K562 (cell line): ENCODE measurements around the gene RNU6-7. TPM values are rescaled to one million over a fixed set of nuclear protein-coding genes. Genes with fewer than 3 reads are reported as not detected.

Experiments used
- ATF7 ChIP-seq: fragments of 450-650 bp; IDR thresholded peaks from 2 replicates; pipeline ENCODE4 v1.7.1; 2014; ENCODE audit warnings: mild to moderate bottlenecking, moderate library complexity
- BRCA1 ChIP-seq, 2 experiments: fragments of 450-650 bp in 1 of 2; sonication (generic) in 1 of 2; formaldehyde crosslinking in 1 of 2; IDR thresholded peaks; 2 replicates each; pipeline versions ENCODE4 v1.5.0 to v1.6.1; 2017 to 2020; ENCODE audit warnings: mild to moderate bottlenecking in 1 of 2, missing genetic modification reagents in 1 of 2
- CC2D1A ChIP-seq: fragments of 450-650 bp; IDR thresholded peaks from 2 replicates; pipeline ENCODE4 v1.6.1; 2017; ENCODE audit warnings: mild to moderate bottlenecking
- COPS2 ChIP-seq: fragments of 450-650 bp; conservative IDR thresholded peaks from 2 replicates; pipeline ENCODE4 v1.6.1; 2016; ENCODE audit warnings: mild to moderate bottlenecking, moderate library complexity
- ERF ChIP-seq: fragments of 450-650 bp; formaldehyde crosslinking; IDR thresholded peaks from 2 replicates; pipeline ENCODE4 v1.4.0; 2020; ENCODE audit warnings: mild to moderate bottlenecking, mixed read lengths
- HDAC2 ChIP-seq: fragments of 450-650 bp; IDR thresholded peaks from 2 replicates; pipeline ENCODE4 v1.6.1; 2016; ENCODE audit warnings: mild to moderate bottlenecking
- HNRNPLL ChIP-seq: fragments of 200-400 bp; formaldehyde crosslinking; IDR thresholded peaks from 2 replicates; pipeline ENCODE4 v1.6.1; 2017; ENCODE audit warnings: low read length, low read depth, mild to moderate bottlenecking; ENCODE audit not compliant: poor library complexity, severe bottlenecking
- NEUROD1 ChIP-seq: fragments of 150-350 bp; IDR thresholded peaks from 2 replicates; pipeline ENCODE4 v1.6.1; 2014; ENCODE audit warnings: borderline replicate concordance, low read length, low read depth; ENCODE audit not compliant: partially characterized antibody
- NFYB ChIP-seq: IDR thresholded peaks from 2 replicates; pipeline ENCODE4 v1.6.1; 2011; ENCODE audit warnings: mild to moderate bottlenecking, moderate library complexity; ENCODE audit not compliant: insufficient read length; ENCODE audit errors: extremely low read depth
- NONO ChIP-seq, 2 experiments: fragments of 200-400 bp in 1 of 2; fragments of 450-650 bp in 1 of 2; formaldehyde crosslinking in 1 of 2; IDR thresholded peaks; 2 replicates each; pipeline ENCODE4 v1.6.1; 2017; ENCODE audit warnings: low read depth in 2 of 2, mild to moderate bottlenecking in 2 of 2, moderate library complexity in 2 of 2, low read length in 1 of 2
- NR2C2 ChIP-seq, 2 experiments: fragments of 200-800 bp in 1 of 2; sonication (Bioruptor generic) in 1 of 2; sonication (generic) in 1 of 2; formaldehyde crosslinking in 1 of 2; IDR thresholded peaks; 2 replicates each; pipeline versions ENCODE4 v1.6.1 to v1.8.0; 2016 to 2022; ENCODE audit warnings: mild to moderate bottlenecking in 1 of 2, missing compliant biosample characterization in 1 of 2, missing genetic modification characterization in 1 of 2, missing genetic modification reagents in 1 of 2
- PHB2 ChIP-seq: fragments of 450-650 bp; IDR thresholded peaks from 2 replicates; pipeline ENCODE4 v1.6.1; 2017; ENCODE audit warnings: low read depth
- SRF ChIP-seq, 2 experiments: fragments of 250-450, 450-650 bp in 1 of 2; sonication (Bioruptor Pico) in 1 of 2; sonication (generic) in 1 of 2; formaldehyde crosslinking; IDR thresholded peaks; 2 replicates each; pipeline versions ENCODE4 v1.5.0 to v1.5.1; 2020 to 2022; ENCODE audit warnings: mild to moderate bottlenecking in 1 of 2, missing genetic modification reagents in 1 of 2
- TBL1XR1 ChIP-seq, 2 experiments: IDR thresholded peaks; 2 replicates each; pipeline ENCODE4 v1.6.1; 2012; ENCODE audit warnings: improper control_type of control experiment in 2 of 2, low read length in 2 of 2, mild to moderate bottlenecking in 1 of 2
- ZNF778 ChIP-seq: fragments of 450-650 bp; formaldehyde crosslinking; IDR thresholded peaks from 2 replicates; pipeline ENCODE4 v1.4.0; 2020; ENCODE audit warnings: mild to moderate bottlenecking, moderate library complexity
- polyA plus RNA-seq, 8 experiments: library from polyadenylated mRNA; depleted of rRNA in 4 of 8; stranded (reverse) in 5 of 8; unstranded in 3 of 8; fragments of >200 nt; fragmentation: Nextera tagmentation in 2 of 8; fragmentation: Illumina TruSeq in 1 of 8; extraction: Ambion mirVana in 2 of 8; extraction: Trizol in 1 of 8; gene quantifications; 2 replicates each; pipeline versions ENCODE4 v1.2.1 to v1.2.3, GENCODE V29; 2011 to 2014; ENCODE audit warnings: inconsistent platforms in 1 of 8, missing spikeins in 1 of 8
- total RNA-seq, 7 experiments: library from RNA; depleted of rRNA in 6 of 7; stranded (reverse); fragments of >200 nt in 6 of 7; fragmentation: Illumina TruSeq in 2 of 7; extraction: Trizol in 2 of 7; gene quantifications; 2 replicates each; pipeline versions ENCODE4 v1.2.1 to v1.2.3, GENCODE V29; 2011 to 2021; ENCODE audit warnings: low replicate concordance in 1 of 7
- TF ChIP-seq, protein P1 (sequence below): sonication (generic); IDR thresholded peaks from 2 replicates; pipeline ENCODE4 v1.6.1; 2016
- TF ChIP-seq, protein P2 (sequence below): fragments of 450-650 bp; formaldehyde crosslinking; IDR thresholded peaks from 2 replicates; pipeline ENCODE4 v1.4.0; 2020; ENCODE audit warnings: mild to moderate bottlenecking, mixed read lengths
- TF ChIP-seq, protein P3 (sequence below): fragments of 200-800 bp; sonication (Bioruptor generic); IDR thresholded peaks from 2 replicates; pipeline ENCODE4 v1.6.1; 2017; ENCODE audit warnings: missing genetic modification characterization, missing compliant biosample characterization
- TF ChIP-seq, protein P4 (sequence below), 2 experiments: fragments of 250-450 bp in 1 of 2; fragments of 450-650 bp in 1 of 2; sonication (Bioruptor Pico) in 1 of 2; IDR thresholded peaks; 2 replicates each; pipeline versions ENCODE4 v1.6.1 to v1.8.0; 2016 to 2021; ENCODE audit warnings: mild to moderate bottlenecking in 2 of 2, moderate library complexity in 2 of 2, missing compliant biosample characterization in 1 of 2, missing genetic modification characterization in 1 of 2

Gene RNU6-7
- total and polyA plus RNA-seq, 9 of the 15 experiments (the other 6 are each of a cell fraction or from before 2014, with no cell fraction given) = not detected

DNA sequence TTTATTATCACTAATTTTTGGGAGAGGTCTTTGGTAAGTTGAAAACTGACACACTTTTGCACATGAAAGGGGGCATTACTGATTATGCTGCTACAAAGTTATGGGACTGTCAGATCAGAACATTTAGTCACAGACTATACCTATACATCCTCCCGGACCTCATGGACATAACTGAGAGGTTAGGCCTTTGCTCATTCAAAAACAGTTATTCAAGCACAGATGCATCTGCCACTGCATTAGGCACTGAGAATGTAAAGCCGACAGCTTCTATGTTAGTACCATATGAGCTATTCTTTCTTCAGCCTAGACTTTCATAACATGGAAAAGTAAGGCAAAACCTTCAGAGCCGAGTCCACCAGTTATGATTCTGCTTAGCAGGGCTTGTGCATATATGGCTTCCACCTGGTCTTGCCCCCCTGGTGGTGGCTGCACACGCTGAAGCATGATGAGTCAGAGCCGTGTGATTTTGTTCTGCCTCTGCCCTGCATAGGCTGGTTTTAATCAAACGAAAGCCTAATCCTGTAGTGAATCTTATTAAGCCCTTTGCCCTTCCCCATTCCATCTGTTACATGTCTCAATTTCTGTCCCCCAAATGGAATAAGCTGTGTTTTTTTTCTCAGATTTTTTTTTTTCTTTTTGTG, 23.0 kb downstream of the RNU6-7 start (continued):
- TF ChIP-seq ZNF778 (CRISPR knock-in tag) (no peak), SRF (CRISPR knock-in tag; IDR thresholded peaks at IDR 0.05) (peak in 1 of 2 experiments; percentile 56; a peak in 1 of 4 replicates), HDAC2 (no peak), NR2C2 (CRISPR knock-in tag; IDR thresholded peaks at IDR 0.05) (no peak), NR2C2 (tag; IDR thresholded peaks at IDR 0.05) (0 out of 2 replicates have a peak, but pooled peaks have one; percentile 18), NONO (IDR thresholded peaks at IDR 0.05; ENCODE audit: low read depth in 2 of 2, low read length in 1 of 2) (no peak), COPS2 (no peak), NFYB (no peak), NEUROD1 (no peak), PHB2 (no peak), HNRNPLL (no peak), TBL1XR1 (IDR thresholded peaks at IDR 0.05; ENCODE audit: low read length in 2 of 2) (no peak), BRCA1 (IDR thresholded peaks at IDR 0.05) (no peak), BRCA1 (CRISPR knock-in tag; IDR thresholded peaks at IDR 0.05) (no peak), ERF (CRISPR knock-in tag) (no peak), CC2D1A (no peak), ATF7 (no peak)
- TF ChIP-seq, protein P1, sequence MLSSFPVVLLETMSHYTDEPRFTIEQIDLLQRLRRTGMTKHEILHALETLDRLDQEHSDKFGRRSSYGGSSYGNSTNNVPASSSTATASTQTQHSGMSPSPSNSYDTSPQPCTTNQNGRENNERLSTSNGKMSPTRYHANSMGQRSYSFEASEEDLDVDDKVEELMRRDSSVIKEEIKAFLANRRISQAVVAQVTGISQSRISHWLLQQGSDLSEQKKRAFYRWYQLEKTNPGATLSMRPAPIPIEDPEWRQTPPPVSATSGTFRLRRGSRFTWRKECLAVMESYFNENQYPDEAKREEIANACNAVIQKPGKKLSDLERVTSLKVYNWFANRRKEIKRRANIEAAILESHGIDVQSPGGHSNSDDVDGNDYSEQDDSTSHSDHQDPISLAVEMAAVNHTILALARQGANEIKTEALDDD = no peak
- TF ChIP-seq, protein P2, sequence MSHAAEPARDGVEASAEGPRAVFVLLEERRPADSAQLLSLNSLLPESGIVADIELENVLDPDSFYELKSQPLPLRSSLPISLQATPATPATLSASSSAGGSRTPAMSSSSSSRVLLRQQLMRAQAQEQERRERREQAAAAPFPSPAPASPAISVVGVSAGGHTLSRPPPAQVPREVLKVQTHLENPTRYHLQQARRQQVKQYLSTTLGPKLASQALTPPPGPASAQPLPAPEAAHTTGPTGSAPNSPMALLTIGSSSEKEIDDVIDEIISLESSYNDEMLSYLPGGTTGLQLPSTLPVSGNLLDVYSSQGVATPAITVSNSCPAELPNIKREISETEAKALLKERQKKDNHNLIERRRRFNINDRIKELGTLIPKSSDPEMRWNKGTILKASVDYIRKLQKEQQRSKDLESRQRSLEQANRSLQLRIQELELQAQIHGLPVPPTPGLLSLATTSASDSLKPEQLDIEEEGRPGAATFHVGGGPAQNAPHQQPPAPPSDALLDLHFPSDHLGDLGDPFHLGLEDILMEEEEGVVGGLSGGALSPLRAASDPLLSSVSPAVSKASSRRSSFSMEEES (CRISPR knock-in tag) = no peak
- TF ChIP-seq, protein P3, sequence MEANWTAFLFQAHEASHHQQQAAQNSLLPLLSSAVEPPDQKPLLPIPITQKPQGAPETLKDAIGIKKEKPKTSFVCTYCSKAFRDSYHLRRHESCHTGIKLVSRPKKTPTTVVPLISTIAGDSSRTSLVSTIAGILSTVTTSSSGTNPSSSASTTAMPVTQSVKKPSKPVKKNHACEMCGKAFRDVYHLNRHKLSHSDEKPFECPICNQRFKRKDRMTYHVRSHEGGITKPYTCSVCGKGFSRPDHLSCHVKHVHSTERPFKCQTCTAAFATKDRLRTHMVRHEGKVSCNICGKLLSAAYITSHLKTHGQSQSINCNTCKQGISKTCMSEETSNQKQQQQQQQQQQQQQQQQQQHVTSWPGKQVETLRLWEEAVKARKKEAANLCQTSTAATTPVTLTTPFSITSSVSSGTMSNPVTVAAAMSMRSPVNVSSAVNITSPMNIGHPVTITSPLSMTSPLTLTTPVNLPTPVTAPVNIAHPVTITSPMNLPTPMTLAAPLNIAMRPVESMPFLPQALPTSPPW (CRISPR knock-in tag) = peak; percentile 48; the same call in 1 of the 2 replicates
- TF ChIP-seq, protein P4, sequence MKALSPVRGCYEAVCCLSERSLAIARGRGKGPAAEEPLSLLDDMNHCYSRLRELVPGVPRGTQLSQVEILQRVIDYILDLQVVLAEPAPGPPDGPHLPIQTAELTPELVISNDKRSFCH (CRISPR knock-in tag; IDR thresholded peaks at IDR 0.05) = no peak
- TF ChIP-seq, protein P4 (tag; IDR thresholded peaks at IDR 0.05) = no peak
